ENCODE measurements around the gene MARCHF3.
A peak's percentile ranks its signal among the peaks of the same experiment; 100 is the strongest.
"Not testable (repeated sequence)": the region's sequence is repeated elsewhere in the genome, so short reads cannot be mapped to it uniquely, and the experiment has no call there.

MARCHF3 gene

DNA sequence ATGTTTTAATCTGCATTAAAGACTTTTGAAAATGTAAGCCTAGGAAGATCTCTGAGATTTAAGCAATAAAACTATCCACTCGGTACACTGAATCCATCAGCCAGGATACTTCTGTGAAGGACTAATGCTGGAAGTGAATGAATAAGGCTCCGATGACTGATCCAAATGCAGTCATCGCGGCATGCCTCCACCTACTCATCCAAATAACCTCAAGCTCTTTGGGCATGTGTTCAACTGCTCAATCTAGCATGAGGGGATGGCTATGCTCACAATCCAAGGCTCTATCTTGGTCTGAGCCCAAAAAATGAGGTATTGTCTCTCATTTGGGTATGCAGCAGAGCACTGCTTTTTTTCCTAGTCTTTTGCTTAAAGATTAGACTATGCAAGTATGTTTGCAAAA lies 19.2 kb downstream of the MARCHF3 start:
- DNase-seq = no peak

DNA sequence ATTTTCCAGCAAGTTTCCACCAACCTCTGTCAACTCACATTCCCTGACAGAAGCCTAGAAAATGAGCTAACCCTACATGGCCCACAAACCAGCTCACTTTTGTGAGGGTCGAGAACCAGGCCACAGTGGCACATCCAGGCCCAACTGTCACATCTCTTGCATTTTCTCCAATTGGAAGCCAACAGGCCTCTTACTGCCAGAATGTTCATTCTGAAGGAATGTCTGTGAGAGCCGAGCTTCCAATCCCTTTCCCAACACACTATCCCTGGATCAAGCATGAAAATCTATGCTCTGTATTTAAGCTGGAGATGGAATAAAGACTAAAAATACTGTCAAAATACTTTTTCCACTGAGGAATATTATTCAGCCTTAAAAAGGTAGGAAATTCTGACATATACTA lies 20.0 kb downstream of the MARCHF3 start:
- DNase-seq = no peak

DNA sequence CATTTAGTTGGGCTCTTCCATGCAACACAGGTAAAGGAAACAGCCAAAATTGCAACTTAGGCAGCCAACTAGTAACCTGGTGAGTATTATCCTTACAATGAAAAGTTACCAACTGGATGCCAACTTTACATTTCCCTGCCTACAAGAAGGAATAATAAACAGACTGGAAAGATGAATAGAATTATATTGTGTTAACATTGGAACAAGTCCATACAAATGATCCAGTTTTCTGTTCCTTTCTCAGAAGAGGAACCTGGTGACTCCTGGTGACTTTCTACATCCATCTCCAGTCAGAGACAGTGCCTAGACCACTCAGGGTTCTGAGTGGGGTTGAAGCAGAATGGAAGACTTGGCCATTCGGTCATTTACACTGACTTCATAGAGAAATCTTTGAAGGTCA lies 20.6 kb downstream of the MARCHF3 start:
- no peak for DNase-seq

DNA sequence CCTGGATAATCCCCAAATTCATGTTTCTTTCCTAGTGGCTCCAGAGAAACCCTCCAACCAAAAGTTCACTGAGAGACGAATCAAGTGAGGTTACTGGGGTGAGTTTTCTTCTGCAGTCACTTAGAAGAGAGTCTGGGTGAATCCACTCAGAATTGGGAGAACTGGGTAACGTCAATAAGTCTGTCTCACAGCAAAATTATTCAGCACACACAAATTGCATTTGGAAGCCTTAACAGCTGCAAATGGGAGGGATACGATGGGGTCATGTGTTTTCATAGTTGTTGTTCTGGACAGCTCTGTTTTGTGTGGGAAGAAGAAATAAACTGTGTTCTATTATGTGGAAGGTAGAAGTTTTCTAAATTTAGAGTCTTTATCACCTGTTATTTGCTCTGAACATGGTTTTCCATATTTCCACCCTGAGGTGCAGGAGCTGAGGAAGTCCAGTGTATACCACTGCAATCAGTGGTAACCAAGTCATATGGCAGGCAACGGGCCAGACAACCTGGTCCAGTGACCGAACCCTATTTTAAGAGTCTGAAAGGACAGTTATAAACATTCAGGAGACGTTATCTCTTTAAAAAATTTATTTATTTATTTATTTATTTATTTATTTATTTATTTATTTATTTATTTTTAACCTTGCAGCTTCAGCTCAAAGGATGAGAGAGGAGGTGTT lies 21.9 kb downstream of the MARCHF3 start:
- no peak for DNase-seq

DNA sequence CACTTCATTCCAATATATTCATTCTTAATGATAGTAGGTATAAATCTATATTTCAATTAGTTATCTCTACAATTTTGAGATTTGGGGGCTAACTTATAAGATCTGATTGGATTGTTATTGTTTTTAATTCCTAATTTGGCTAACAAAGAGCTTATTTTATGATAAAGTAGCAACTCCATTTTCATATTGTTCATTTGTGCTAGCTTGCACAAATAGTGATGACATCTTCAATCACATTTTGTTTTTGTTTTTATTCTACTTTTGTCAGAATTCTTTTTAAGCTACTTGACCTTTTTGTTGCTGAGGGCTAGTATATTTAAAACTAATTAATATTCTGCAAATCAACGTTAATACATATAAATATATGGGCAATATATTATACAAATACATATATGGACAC lies 22.8 kb downstream of the MARCHF3 start:
- DNase-seq = no peak

DNA sequence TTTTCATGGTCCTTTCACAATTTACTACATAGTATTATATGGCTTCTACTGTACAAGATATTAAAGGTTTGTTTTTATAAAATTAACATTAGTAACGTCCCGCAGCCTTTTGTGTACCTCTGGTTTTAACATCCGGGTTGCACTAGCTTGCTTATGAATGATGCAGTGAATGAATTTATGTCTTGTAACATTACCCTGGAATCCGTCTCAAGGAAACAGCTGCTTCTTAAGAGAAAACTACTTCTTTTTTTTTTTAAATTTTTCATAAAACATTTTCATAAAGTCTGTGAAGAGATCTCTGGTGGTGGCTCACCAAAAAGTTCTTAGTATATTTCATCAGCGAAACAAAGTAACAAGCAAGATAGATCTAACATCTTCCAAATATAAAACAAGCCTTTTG lies 23.6 kb downstream of the MARCHF3 start:
- DNase-seq = no peak

DNA sequence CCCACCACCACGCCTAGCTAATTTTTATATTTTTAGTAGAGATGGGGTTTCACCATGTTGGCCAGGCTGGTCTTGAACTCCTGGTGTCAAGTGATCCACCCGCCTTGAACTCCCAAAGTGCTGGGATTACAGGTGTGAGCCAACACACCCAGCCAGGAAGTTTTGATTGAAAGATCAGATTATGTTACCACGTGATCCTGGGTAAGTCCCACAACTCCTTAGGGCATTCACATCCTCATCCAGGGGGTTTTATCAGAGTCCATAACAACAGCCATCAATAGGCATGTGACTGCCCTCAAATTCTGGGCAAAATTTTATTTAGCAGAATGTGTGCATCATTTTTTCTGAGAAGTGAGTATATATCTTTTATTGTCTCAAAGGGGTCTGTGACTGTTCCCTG lies 25.1 kb downstream of the MARCHF3 start:
- not testable (repeated sequence) for DNase-seq

DNA sequence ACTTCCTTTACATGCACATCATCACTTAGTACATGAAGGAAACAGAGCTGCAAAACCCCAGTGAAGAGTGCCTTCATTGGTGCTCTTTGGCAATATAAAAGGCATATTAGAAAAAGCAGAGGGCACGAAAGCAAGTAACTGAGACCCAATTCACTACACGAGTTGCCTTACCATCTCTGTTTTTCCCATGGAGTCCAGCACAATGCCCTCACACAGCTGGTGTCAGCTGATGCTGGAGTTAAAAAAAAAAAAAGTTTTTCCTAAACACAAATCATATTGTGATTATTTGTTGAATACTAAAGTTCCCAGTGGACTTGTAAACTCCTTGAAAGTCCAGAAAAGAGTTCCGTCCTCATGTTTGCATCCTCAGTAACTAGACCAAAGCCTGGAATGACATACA lies 25.6 kb downstream of the MARCHF3 start:
- no peak for DNase-seq

DNA sequence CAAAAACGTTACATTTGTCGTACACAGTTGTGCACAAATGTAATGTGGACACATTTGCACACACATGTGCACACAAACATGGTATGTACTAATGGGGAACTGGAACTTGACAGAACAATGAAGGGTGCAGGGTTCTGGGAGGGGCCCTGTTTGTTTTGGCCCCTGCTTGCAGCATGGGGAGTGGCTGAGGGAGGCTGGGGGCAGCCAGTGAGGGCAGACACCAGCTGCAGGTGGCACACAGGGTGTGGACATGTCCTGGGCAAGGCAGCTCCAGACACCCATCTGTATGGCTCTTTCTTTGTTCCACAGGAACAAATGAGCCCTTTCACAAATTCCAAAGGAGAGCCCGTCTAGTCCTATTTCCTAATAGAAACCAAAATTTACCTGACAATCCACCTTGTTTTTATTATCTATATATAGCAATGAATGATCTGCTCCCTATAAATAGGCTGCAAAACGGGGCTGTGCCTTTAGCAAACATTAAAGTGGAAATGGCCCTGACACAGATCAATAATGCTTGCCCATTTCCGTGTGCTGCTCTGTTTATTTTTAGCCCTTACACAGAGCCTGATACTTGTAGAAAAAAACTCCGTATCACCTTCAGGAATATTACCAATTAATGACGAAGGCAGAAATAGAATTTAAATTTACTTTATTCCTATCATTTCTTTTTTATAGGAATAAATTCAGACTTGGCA lies 26.4 kb downstream of the MARCHF3 start:
- DNase-seq = peak; percentile 16

DNA sequence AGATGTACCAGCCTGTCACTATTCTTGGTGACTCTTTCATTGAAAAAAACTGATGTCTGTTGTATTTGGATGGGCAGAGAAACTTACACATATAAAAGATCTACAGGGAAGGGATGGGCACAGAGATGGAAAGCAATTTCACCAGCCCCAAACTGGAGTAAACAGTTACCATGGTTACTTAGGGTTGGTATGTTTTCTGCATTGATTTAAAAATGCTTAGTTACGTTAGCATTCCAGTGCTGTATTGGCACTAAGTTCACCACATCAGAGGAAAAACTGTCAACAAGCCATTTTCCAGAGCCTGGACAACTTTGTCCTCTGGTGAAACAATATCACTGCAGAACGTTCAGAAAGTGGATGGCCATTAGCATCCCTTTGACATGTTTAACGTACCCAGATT lies 28.0 kb downstream of the MARCHF3 start:
- DNase-seq = no peak

DNA sequence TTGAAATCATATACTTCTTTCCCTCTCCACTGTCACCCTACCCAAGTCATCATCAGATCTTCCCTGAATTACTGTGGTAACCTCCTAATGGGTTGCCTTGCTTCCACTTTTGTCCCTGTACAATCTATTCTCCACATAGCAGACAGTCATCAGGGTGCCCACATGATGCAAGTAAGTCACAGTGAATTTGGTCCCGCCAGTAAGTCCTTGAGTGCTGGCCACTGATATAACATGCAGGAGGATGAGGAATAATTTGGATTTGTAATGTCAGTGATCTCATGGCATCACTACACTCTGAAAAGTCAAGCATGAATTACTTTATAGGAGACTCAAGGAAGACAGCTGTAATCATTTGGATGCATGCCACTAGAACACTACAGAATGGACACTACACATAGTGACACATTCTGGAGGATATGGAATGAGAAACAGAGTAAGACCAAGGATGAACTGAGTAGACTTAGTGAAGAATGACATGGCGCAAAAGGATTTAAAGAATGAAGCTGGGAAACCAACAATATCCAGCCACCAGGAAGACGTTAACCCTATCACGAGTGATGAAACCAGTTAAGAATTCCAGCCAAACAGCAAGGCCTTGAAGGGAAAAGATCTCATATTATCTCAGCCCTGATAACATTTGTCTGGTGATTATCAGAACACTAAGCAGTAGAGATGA lies 28.6 kb downstream of the MARCHF3 start:
- no peak for DNase-seq

DNA sequence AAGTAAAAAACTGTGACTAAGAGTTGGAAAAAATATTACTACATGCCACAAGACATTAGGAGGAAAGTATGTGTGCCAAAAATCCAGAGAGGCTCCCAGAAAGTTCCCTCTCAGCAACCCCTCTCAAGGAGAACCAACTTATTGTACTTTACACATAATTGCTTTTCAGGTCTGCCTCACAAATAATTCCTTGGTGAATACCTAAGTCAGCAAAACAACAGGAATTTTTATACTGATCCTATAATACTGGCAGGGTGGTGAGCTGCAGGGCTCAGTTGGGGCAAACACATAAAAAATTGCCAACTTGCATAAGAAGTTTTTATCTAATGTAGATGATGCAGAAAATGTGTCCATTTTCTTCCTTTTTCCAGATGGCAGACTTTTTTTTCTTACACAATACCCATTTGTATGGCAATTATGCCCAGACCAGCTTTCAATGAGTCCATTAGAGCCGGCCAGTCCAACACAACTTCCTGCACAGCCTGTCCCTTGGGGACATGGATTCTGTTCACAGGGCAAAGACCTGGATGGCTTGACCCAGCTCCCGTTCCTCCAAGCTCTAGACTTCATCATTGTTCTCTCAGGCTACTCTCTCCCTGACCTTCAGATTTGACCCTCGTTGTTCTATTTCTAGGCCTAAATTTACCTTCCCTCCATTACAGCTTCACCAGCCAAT lies 31.3 kb downstream of the MARCHF3 start:
- DNase-seq = no peak

DNA sequence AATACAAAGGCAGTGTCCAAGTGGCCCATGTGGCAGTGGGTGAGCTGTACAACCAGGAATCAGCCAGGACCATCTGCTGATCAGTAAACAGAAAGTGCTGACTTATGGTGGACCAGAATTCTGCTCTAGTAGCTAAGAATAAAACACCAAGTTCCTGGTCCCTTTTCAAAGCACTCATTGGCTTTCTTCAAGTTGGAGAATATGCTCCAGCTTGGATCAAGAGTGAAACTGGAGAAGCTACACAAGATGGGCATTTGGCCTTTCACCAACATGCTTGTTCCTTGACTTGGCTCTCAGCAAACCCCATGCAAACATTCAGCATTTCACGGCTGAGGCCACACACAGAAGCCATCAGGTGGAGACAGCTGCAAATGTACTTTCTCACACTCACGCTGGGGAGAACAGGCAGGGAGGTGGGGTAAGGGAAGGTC lies 32.1 kb downstream of the MARCHF3 start:
- no peak for DNase-seq

DNA sequence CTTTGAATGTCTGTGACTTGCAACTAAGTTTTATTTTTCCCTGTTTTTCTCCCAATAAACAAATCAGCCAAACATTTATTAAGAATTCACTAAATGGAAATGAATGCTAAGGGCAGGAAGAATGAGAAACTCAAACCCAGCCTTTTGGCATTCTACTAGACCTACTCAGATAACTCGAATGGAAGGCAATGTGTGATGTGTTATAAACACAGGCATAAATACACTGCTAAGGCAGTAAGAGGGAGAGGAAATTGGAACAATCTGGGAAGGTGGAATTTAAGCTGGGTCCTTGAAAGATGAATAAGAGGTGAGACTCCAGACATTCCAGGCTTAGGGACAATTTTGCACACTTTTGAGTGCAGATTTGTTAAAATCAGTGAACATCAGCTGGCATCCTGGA lies 34.7 kb downstream of the MARCHF3 start:
- DNase-seq = no peak

DNA sequence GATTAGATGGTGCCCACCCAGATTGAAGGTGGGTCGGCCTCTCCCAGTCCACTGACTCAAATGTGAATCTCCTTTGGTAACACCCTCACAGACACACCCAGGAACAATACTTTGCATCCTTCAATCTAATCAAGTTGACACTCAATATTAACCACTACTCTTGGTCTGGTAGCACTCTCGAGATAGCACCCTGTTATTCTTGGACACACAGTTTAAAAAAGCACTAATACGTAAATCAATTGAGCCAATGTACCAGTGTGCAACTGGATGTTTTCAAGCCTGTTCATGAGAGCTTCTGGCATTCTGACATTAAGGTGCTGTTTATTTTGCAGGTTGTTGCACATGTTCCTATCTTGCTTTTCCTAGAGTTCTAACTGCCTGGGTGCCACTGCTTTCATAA lies 35.3 kb downstream of the MARCHF3 start:
- no peak for DNase-seq

DNA sequence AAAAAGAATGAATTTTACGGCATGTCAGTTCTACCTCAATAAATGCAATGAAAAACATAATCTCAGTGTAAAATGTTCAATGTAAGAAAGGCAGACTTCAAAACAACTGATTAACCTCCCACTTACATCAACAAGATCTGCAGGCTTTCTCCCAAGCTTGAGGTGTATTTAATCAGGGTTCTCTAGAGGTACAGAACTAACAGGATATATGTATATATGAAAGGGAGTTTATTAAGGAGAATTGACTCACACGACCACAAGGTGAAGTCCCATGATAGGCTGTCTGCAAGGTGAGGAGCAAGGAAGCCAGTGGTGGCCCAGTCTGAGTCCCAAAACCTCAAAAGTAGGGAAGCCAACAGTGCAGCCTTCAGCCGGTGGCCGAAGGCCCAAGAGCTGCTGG lies 35.9 kb downstream of the MARCHF3 start:
- DNase-seq = no peak

DNA sequence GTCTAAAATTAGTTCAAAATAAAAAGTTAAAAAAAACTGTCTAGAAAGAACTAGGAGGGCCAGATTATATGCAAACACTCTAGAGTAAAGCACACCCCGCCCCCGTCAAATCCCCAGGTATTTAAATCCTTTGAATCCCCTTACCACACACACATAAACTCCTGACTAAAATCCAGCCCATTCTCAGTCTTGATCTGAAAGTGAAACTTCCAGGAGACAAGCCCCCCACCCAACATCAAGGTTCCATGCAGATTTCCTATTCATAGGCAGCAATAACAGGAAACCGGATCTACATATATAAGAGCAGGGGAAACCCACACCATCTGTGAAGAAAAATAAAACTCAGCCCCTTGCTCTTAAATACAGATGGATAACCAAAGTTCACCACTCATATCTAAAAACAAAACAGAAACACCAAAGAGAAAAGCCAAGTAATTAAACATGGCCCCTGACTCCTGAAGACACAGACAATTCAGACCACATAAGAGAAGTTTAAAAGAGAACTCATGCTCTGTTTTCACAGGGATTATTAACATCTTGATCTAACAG lies 42.3 kb downstream of the MARCHF3 start:
- DNase-seq = no peak

DNA sequence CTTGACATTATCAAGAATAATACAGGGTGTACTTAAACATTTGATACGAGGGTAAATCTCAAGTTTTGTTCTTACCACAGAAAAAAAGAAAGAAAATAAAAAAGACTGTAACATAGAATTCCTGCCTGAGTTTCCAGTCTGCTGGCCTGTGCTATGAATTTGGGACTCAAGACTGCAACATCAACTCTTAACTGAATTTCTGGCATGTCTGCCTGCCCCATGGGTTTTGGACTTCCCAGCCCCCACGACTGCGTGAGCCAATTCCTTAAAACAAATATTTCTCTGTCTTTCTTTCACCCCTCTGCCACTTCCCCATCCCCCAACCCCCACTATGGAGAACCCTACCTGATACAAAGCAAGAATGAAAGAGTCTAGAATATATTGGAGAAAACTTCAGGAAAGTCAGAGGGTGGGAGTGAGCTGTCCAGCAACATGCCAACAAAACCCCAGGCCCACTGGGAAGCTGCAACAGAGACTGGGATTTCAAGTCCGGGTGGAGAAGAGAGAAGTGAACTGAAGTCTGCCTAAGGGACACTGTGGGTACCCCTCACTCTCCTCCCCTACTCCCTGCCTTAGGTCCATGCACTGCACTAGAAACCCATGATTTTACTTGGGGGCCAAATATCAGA lies 43.0 kb downstream of the MARCHF3 start:
- no peak for DNase-seq

DNA sequence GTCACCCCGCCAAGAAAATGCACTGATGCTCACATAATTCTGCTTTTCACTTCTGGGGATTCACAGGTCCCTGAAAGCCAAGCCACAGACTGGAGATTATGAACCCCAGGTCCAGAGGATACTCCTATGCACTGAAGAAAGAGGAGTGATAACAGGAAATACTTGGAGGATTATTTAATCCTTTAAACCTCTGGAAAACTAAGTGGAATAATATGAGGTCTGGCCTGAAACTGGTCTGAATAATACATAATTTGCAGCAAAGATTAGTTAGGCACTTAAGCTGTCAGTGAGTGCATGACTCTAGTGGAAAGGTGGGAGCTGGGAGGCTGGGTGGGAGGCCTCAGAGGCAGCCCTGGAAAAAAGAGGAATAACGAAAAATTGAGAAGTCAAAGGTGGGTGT lies 45.7 kb downstream of the MARCHF3 start:
- DNase-seq = no peak

DNA sequence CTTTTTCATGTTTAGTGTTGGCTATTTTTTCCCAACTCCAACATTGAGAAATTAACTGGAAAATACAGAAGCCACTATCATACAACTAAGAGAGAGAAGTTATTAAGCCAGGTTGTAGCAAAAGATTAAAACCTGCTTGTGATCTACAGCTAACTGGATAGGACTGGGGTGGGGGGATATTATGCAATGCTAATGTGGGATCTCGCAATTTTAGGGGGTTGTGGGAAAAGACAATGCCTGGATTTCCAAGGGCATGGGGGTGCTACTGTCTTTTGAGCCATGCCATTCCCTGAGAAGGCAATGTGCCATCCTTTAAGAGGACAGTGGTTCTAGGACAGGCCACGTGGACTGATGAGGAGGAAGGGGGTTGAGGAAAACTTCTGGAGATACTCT lies 46.5 kb downstream of the MARCHF3 start:
- no peak for DNase-seq

DNA sequence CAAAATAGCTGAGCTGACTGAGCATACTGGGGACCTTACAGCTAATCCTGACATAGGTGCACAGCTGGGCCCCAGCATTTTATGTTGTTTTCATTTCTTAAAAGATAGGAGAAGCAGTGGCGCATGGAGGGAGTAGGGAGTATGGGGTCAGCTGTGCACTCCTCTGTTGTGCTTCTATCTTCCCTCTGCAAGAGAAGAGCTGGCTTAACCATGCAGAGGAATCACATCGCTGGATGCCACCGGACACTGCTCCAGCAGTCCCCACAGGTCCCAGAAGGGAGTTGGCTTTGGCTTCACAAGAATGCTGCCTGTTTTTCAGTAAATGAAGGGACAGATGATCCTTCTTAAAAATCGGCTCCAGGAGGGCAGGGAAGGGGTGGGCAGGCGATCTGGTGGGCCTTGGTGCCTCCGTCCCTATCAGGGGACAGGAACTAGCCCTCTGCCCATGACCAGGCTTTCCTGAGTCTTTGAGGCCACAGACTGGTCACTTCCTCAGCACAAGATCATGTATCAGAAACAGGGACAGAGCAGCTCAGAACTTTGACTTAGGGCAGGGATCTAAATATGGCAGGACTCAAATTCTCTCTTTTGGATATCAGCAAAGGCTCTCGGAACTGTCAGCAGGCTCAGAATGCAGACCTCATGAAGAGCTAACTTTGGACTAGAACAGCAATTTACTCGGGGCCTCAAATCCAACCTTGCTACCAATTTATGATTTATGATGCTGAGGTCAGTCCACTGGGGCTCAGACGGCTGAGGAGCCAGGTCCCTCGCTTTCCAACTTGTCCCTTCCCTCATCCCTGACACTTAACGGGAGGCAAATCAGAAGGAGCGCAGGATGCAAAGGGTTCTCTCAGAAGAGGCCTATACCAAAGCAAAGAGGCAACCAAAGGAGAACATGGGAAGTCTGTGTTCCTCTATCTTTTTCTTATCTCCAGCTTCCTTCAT lies 47.2 kb downstream of the MARCHF3 start:
- no peak for DNase-seq

DNA sequence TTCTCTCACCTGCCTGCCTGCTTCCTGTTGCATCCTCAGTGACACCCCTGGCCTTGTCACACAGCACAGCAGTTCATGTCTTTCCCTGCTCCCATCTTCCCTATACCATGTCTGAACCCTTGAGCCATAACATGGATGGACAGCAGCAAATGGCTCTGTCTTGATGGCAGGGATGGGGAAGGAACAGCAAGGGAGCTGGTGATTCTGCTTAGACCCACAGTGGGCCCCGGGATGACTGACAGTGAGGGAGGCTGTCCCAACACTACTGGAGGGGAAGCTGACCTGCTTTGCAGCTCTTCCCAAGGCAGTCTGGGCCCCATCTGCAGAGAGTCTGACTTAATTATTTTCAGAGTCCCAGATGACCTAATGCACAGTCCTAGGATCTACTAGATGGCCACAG lies 48.2 kb downstream of the MARCHF3 start:
- no peak for DNase-seq

Measured in COR-L47 (cell line).